B cell (primary cell): ENCODE results near the gene PRR35. TPM values are rescaled to one million over a fixed set of nuclear protein-coding genes. Genes with fewer than 3 reads are reported as not detected.

Experiments
- ATAC-seq: fragments of 200-7000 bp; cut with Tn5 transposase; one replicate; pipeline ENCODE4 v1.10.0; 2021; ENCODE audit warnings: low read depth, mild to moderate bottlenecking, moderate number of reproducible peaks, moderate library complexity
- CTCF ChIA-PET: fragments of 350-600 bp; sonication (Branson Sonifier 250); formaldehyde crosslinking; loops from one replicate; lab custom pipeline; 2021; ENCODE audit warnings: antibody characterized with exemption, inconsistent platforms; lab: Charles Lee
- POLR2A ChIA-PET: fragments of 350-600 bp; sonication (Branson Sonifier 250); formaldehyde crosslinking; loops from one replicate; lab custom pipeline; 2021; ENCODE audit warnings: antibody characterized with exemption; lab: Charles Lee
- DNase-seq: peaks from one replicate; pipeline ENCODE4 v3.0.0; 2013
- H2AFZ ChIP-seq: 2 replicates; pipeline ENCODE4 v1.6.1; 2012; ENCODE audit warnings: mild to moderate bottlenecking, low read depth, low read length; ENCODE audit not compliant: insufficient read depth, poor library complexity, severe bottlenecking
- H3K27ac ChIP-seq, 2 donors: 1 replicate in 1 of 2; 2 replicates in 1 of 2; pipeline ENCODE4 v1.5.1; 2012 to 2013; ENCODE audit warnings: low read length in 2 of 2, mild to moderate bottlenecking in 2 of 2, moderate library complexity in 1 of 2
- H3K27me3 ChIP-seq, 4 experiments: fragments of 200-600 bp in 1 of 4; sonication (generic) in 1 of 4; replicated peaks in 1 of 4; 1 replicate in 2 of 4; 2 replicates in 2 of 4; pipeline versions ENCODE4 v1.6.1 to v1.7.0; 2013 to 2016; ENCODE audit warnings: low read length in 3 of 4, mild to moderate bottlenecking in 2 of 4, mixed read lengths in 1 of 4, moderate library complexity in 1 of 4; ENCODE audit not compliant: insufficient read depth in 4 of 4, control insufficient read depth in 3 of 4; ENCODE audit errors: control extremely low read depth in 1 of 4
- H3K36me3 ChIP-seq, 2 experiments: replicated peaks in 1 of 2; 1 replicate in 1 of 2; 2 replicates in 1 of 2; pipeline versions ENCODE4 v1.6.1 to v1.7.1; 2013; ENCODE audit warnings: low read length in 1 of 2; ENCODE audit not compliant: insufficient read depth in 2 of 2, control insufficient read depth in 1 of 2; ENCODE audit errors: control extremely low read depth in 1 of 2, extremely low read depth in 1 of 2
- H3K4me1 ChIP-seq, 2 donors: fragments of 200-600 bp in 1 of 2; sonication (generic) in 1 of 2; 1 replicate in 1 of 2; 2 replicates in 1 of 2; pipeline versions ENCODE4 v1.5.1 to v1.6.1; 2013 to 2017; ENCODE audit warnings: low read length in 2 of 2; ENCODE audit not compliant: control insufficient read depth in 2 of 2, insufficient read depth in 2 of 2
- H3K4me2 ChIP-seq: replicated peaks from 2 replicates; pipeline ENCODE3; 2012; ENCODE audit warnings: mild to moderate bottlenecking, low read depth, low read length; ENCODE audit not compliant: poor library complexity, severe bottlenecking
- H3K4me3 ChIP-seq, 5 experiments: fragments of 200-600 bp in 1 of 5; sonication (generic) in 1 of 5; 1 replicate in 3 of 5; 2 replicates in 2 of 5; pipeline versions ENCODE4 v1.5.1 to v1.7.0; 2011 to 2016; ENCODE audit warnings: low read length in 4 of 5, mild to moderate bottlenecking in 4 of 5, low read depth in 2 of 5, control low read depth in 1 of 5, moderate library complexity in 1 of 5; ENCODE audit not compliant: insufficient read depth in 1 of 5; ENCODE audit errors: control extremely low read depth in 1 of 5, extremely low read depth in 1 of 5
- H3K79me2 ChIP-seq: fragments of 200-600 bp; sonication (generic); one replicate; pipeline ENCODE4 v1.6.0; 2016; ENCODE audit warnings: low read length; ENCODE audit not compliant: control insufficient read depth, insufficient read depth
- H3K9ac ChIP-seq: fragments of 200-600 bp; sonication (generic); 2 replicates; pipeline ENCODE4 v1.6.1; 2017; ENCODE audit warnings: mild to moderate bottlenecking, low read length, moderate library complexity
- H3K9me3 ChIP-seq, 3 donors: one replicate each; pipeline versions ENCODE4 v1.6.1 to v1.7.1; 2013; ENCODE audit warnings: low read length in 2 of 3; ENCODE audit not compliant: control insufficient read depth in 2 of 3, insufficient read depth in 1 of 3; ENCODE audit errors: control extremely low read depth in 1 of 3
- H4K20me1 ChIP-seq: 2 replicates; pipeline ENCODE4 v1.6.0; 2012; ENCODE audit warnings: mild to moderate bottlenecking, low read length; ENCODE audit not compliant: insufficient read depth, control insufficient read depth, poor library complexity, severe bottlenecking
- H3K27ac Mint-ChIP-seq: one replicate; pipeline ENCODE4 v1.8.0; 2021; ENCODE audit warnings: mixed read lengths
- H3K27me3 Mint-ChIP-seq: one replicate; pipeline ENCODE4 v1.8.0; 2021; ENCODE audit warnings: mixed read lengths
- H3K4me1 Mint-ChIP-seq: one replicate; pipeline ENCODE4 v1.8.0; 2021; ENCODE audit warnings: mixed read lengths
- H3K4me3 Mint-ChIP-seq: one replicate; pipeline ENCODE4 v1.8.0; 2021; ENCODE audit warnings: mixed read lengths
- H3K9me3 Mint-ChIP-seq: one replicate; pipeline ENCODE4 v1.8.0; 2022; ENCODE audit warnings: mixed read lengths; ENCODE audit not compliant: insufficient read depth
- CTCF ChIP-seq: fragments of 200-600 bp; IDR thresholded peaks from one replicate; pipeline ENCODE4 v1.8.0; 2022; ENCODE audit warnings: antibody characterized with exemption, mild to moderate bottlenecking
- EZH2 ChIP-seq: IDR thresholded peaks from 2 replicates; pipeline ENCODE4 v1.6.1; 2012; ENCODE audit warnings: borderline replicate concordance, low read depth, mild to moderate bottlenecking, moderate library complexity, low read length; ENCODE audit not compliant: insufficient read depth, poor library complexity, severe bottlenecking
- WGBS: methylation state at CpG from one replicate; pipeline ENCODE4 v1.1.5; 2013; ENCODE audit warnings: missing lambda C conversion rate; ENCODE audit not compliant: insufficient coverage; 5-methylcytosine and 5-hydroxymethylcytosine counted together
- intact Hi-C: fragments of 100-400 bp; cut with micrococcal nuclease; formaldehyde crosslinking; loops from one replicate; pipeline ENCODE4 v1.10.0; 2022
- polyA plus RNA-seq: library from polyadenylated mRNA; depleted of rRNA; stranded (reverse); fragments of >200 nt; gene quantifications from 2 replicates; pipeline ENCODE4 v1.2.3, GENCODE V29; 2012
- total RNA-seq, 2 donors: library from RNA; stranded (reverse); fragments of 120-200 nt in 1 of 2; gene quantifications; 1 replicate in 1 of 2; 2 replicates in 1 of 2; pipeline versions ENCODE4 v1.2.3 to v1.2.4, GENCODE V29; 2013 to 2022

The PRR35 gene
- total and polyA plus RNA-seq, 2 donors (not counting 1 experiment from before 2014, with no cell fraction given), result not detected

DNA sequence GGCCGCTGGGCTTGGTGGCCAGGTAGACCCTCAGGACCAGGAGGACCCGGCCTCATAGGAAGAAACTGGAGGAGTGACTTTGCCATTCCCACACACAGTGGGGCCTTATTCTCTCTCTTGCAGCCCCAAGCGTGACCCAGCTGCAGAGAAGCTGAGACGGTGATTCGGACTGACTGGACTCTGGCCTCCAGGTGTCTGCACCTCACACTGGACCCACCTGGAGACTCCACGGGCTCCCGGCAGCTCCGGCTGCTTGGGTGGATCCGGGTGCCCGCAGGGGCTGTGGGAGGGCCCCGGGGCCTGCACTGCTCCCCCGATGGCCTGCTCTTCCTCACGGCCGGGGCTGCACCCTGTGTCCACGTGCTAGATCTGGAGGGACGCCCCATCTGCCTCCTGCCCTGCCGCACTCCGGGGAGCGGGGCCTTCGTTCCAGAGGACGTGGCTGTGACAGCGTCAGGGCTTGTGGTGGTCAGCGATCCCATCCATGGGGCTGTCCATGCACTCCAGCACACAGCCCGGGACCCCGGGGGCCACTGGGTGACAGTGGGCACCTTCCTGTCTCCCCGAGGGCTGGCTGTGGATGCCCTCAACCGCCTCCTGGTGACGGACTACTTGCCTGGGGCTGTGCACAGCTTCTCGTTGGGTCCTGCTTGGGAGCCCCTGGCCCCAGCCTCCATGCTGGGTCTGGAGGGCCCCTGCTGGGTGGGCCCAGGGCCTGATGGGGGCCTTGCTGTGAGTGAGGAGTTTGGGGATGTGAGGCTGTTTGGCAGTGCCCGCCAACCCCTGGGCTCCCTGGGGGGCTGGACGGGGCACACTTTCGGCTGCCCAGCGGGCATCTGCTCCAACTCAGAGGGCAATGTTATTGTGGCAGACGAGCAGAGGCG, 7.4 kb downstream of the PRR35 start:
- Histone ChIP-seq H3K27ac (peak overlapping the region; percentile 41 to 65), H3K4me3 (peak overlapping the region in 4 of 5 experiments; percentile 37 to 59 (median 44)), H3K27me3 (no peaks in the 10 kb centered on the region), H3K9me3 (no peaks in the 10 kb centered on the region), H3K36me3 (no peaks in the 10 kb centered on the region), H3K4me2 (peak overlapping the region; percentile 80), H3K4me1 (peaks cover 33 to 48% of the 10 kb centered on the region in 2 donors), H4K20me1 (no peaks in the 10 kb centered on the region), H3K9ac (peak overlapping the region; percentile 58), H3K79me2 (peaks cover 27% of the 10 kb centered on the region), H2AFZ (peak overlapping the region; percentile 84)
- ChIA-PET CTCF (interaction anchor here (0.7 kb wide), 1 partner anchor 175 kb away, joined by 4 read pairs; no protein-coding TSS in a partner anchor), POLR2A (interaction anchor here (0.8 to 3.0 kb wide), 3 partner anchors 21 to 69 kb away, joined by 3 to 8 read pairs (median 6); partner anchors contain the start of genes CAPN15 and METTL26)
- Mint-ChIP-seq H3K4me3 (peak overlapping the region; percentile 78), H3K27me3 (peaks cover 1% of the 10 kb centered on the region), H3K4me1 (peaks cover 33% of the 10 kb centered on the region), H3K9me3 (no peaks in the 10 kb centered on the region), H3K27ac (peak overlapping the region; percentile 87)
- ATAC-seq (no peak), DNase-seq (no peak)
- WGBS, result 96% methylated on average over 33 of the region's 35 CpGs
- TF ChIP-seq CTCF, result no peak
- no peak for TF ChIP-seq EZH2
- intact Hi-C loops, result loop anchor here (2.0 kb wide), 1 partner anchor 41 kb away; the partner anchor contains the start of gene CAPN15
